GM18526 (cell line): Measurements from ENCODE around the gene PMM2.

Source experiments
- POLR2A ChIP-seq: IDR thresholded peaks from 3 replicates; pipeline ENCODE4 v1.6.1; 2011; ENCODE audit not compliant: insufficient read length; ENCODE audit errors: extremely low read depth

The PMM2 gene

GRCh38 chr16:8846401-8846932 lies 48.8 kb downstream of the PMM2 start:
- no peak for TF ChIP-seq POLR2A

- TF ChIP-seq POLR2A: no peak
Measured at GRCh38 chr16:8847145-8847544, 49.5 kb downstream of the PMM2 start.

GRCh38 chr16:8847623-8848022 lies 50.0 kb downstream of the PMM2 start:
- no peak for TF ChIP-seq POLR2A

GRCh38 chr16:8848231-8848938 lies 50.7 kb downstream of the PMM2 start:
- no peak for TF ChIP-seq POLR2A

GRCh38 chr16:8848939-8849391 lies 51.3 kb downstream of the PMM2 start:
- TF ChIP-seq POLR2A: no peak

GRCh38 chr16:8849411-8850011 lies 51.9 kb downstream of the PMM2 start:
- no peak for TF ChIP-seq POLR2A

- peak; percentile 16 for TF ChIP-seq POLR2A
Measured at GRCh38 chr16:8850279-8850885, 52.7 kb downstream of the PMM2 start.

- TF ChIP-seq POLR2A: no peak
Measured at GRCh38 chr16:8851761-8852403, 54.2 kb downstream of the PMM2 start.

- TF ChIP-seq POLR2A: no peak
Measured at GRCh38 chr16:8852534-8852933, 54.9 kb downstream of the PMM2 start.

GRCh38 chr16:8853150-8853549 lies 55.5 kb downstream of the PMM2 start:
- no peak for TF ChIP-seq POLR2A

- no peak for TF ChIP-seq POLR2A
Measured at GRCh38 chr16:8853611-8854010, 56.0 kb downstream of the PMM2 start.

GRCh38 chr16:8854298-8854948 lies 56.8 kb downstream of the PMM2 start:
- no peak for TF ChIP-seq POLR2A

- no peak for TF ChIP-seq POLR2A
Measured at GRCh38 chr16:8855051-8855786, 57.6 kb downstream of the PMM2 start.

GRCh38 chr16:8855972-8856371 lies 58.3 kb downstream of the PMM2 start:
- TF ChIP-seq POLR2A: no peak
